NCI-H526 (cell line): ENCODE measurements around the gene PPP1R14C.
"Not testable (repeated sequence)": the region's sequence is repeated elsewhere in the genome, so short reads cannot be mapped to it uniquely, and the experiment has no call there.

Experiments
- DNase-seq, 2 experiments: peaks; one replicate each; lab custom pipeline; 2025; lab: John Stamatoyannopoulos, UW

PPP1R14C gene, protein sequence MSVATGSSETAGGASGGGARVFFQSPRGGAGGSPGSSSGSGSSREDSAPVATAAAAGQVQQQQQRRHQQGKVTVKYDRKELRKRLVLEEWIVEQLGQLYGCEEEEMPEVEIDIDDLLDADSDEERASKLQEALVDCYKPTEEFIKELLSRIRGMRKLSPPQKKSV

DNA sequence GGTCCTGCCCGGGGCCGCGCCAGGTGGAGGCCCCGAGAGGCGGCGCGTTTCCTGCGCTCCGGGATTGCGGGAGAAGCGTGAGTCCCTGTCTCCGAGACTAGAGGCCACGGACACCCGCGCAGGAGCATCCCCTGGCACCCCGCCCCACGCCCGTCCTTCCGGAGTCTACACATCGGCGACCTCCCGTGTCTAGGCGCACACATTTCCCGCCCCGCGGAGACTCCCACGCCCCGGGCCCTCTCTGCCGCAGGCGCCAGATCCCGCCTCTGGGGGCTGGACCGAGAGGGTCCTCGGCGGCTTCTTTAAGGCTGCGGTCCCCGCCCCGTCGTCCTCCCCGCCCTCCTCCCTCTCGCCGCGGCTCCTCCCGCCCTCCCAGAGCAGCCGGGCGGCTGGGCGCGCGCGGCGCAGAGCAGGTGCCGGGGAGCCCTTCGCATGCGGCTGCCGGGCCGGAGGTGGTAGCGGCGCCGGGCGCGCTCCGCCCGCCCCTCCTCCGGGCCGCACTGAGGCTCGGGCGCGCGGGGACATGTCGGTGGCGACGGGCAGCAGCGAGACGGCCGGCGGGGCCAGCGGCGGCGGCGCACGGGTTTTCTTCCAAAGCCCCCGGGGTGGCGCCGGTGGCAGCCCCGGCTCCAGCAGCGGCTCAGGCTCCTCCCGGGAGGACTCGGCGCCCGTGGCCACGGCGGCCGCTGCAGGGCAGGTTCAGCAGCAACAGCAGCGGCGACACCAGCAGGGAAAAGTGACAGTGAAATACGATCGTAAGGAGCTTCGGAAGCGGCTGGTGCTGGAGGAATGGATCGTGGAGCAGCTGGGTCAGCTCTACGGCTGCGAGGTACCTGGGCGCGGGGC is at the start of gene PPP1R14C:
PPP1R14C (plus strand) TSS at position 375 of the 846 bp plus-strand sequence; CDS start at position 524, 149 bp downstream.
- peak; percentile 59 to 83 for DNase-seq

DNA sequence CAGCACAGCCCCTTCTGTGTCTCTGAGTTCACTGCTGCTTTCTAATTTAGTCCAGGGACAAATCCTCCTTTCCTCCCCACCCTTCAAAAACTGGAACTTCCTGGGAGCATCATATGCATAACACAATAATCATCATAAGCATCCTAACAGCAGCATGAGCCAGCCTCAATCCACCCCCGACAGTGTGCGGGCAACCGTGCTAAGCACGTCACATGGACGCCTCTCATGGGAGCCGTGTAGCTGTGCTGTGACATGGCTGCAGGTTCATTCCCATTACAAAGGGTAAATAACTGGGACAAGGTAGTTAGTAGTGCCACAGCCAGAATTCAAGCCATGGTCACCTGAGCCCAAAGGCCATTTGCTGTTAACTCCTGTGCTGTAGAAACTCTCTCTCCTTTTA is 49.4 kb upstream of the PPP1R14C start:
- DNase-seq: peak in 1 of 2 experiments; percentile 13

DNA sequence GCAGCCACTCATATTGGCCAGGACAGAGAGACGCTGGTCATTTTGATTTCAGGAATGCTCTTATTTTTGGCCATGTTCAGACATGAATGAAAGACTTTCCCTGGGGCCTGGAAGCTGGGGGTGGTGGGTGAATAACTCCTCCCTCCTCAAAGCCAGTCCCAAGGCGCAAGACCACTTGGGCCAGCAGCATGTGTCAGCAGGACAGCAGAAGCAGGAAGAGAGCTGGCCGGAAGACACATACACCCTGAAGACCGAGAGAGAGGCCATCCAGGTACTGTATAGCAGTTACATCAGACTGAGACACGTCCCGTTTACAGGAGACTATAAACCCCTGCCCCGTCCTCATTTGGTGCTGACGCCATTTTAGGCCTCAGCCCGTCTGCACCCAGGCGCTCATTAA is 44.7 kb upstream of the PPP1R14C start:
- no peak for DNase-seq

DNA sequence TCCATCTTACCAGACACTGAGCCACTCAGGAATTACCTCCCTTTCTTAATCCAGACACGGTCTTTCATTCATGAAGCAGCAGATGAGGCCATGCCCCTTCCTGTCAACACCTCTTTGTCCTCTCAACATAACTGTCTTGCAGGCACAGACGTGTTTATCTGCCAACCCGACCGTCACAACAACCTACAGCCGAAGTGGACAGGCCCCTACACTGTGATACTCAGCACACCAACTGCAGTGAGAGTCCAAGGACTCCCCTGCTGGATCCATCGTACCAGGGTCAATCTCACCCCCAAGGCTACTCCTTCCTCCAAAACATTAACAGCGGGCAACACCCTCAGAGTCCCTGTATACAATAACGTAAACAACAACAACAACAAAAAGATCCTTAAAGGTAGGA is 43.3 kb upstream of the PPP1R14C start:
- no peak for DNase-seq

DNA sequence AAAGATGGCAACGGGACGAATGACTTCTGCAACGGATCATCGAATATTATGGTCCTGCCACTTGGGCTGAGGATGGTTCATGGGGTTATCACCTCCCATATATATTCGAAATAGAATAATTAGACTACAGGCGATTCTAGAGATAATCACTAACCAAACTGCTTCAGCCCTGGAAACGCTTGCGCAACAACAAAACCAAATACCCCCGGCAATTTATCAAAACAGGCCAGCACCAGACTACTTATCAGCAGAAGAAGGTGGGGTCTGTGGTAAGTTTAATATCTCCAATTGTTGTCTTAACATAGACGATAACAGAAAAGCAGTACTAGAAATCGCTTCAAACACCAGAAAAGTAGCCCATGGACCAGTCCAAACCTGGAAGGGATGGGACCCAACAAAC is 42.9 kb upstream of the PPP1R14C start:
- no peak for DNase-seq

DNA sequence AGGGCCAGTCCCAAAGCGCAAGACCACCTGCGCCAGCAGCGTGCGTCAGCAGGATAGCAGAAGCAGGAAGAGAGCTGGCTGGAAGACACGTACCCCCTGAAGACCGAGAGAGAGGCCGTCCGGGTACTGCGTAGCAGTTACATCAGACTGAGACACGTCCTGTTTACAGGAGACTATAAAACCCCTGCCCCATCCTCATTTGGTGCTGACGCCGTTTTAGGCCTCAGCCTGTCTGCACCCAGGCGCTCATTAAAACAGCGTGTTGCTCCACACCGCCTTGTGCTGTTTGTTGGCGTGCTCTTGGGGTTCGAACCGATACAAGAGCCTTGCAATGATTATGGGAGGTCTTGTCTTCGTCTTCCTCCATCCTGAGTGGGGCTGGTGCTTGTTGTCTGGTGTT is 42.1 kb upstream of the PPP1R14C start:
- DNase-seq: no peak

DNA sequence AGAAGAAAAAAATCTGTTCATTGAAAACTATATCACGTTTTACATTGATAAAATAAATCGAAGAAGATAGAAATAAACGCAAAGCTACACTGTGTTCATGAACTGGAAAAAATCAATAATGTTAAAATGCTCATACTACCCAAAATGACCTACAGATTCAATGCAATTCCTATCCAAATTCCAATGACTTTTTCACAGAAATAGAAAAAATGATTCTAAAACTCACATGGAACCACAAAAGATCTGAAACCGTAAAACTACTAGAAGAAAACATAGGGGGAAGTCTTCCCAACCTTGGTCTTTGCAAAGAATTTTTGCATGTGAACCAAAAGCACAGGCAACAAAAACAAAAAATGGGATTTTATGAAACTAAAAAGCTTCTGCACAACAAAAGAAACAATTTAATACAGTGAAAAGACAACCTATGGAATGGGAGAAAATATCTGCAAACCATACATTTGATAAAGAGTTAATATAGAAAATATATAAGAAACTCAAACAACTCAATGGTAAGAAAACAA is 40.0 kb upstream of the PPP1R14C start:
- DNase-seq: no peak

DNA sequence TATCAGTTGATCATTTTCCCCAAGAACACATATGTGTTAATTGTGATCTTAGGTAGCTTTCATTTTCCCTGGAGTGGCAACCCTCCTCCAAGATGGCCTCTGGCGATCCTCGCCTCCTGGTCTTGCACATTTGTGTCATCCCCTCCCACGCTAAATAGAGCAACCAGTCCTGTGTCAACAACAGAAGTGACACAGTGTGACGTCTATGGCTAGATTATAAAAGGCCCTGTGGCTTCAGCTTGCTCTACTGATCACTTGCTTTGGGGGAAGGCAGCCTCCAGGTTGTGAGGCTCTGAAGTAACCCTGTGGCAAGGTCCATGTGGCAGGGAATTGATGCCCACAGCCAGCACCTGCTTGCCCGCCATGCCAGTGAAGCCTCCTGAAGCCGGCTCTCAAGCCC is 30.6 kb upstream of the PPP1R14C start:
- no peak for DNase-seq

DNA sequence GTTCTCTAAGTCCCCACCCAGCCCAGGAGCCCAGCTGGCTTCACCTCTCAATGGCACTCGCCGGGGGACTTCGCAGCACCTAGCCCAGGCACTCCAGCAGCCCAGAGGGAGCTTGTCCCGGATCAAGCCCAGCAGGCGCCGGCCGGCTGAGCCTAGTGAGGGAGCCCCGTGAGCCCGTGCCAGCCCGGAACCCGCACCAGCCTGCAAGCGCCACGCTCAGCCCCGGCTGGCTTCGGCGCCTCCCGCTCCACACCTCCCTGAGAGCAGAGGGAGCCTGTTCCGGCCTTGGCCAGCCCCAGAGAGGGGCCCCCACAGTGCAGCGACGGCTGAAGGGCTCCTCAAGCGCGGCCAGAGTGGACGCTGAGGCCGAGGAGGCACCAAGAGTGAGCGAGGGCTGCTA is 27.1 kb upstream of the PPP1R14C start:
- DNase-seq: no peak

DNA sequence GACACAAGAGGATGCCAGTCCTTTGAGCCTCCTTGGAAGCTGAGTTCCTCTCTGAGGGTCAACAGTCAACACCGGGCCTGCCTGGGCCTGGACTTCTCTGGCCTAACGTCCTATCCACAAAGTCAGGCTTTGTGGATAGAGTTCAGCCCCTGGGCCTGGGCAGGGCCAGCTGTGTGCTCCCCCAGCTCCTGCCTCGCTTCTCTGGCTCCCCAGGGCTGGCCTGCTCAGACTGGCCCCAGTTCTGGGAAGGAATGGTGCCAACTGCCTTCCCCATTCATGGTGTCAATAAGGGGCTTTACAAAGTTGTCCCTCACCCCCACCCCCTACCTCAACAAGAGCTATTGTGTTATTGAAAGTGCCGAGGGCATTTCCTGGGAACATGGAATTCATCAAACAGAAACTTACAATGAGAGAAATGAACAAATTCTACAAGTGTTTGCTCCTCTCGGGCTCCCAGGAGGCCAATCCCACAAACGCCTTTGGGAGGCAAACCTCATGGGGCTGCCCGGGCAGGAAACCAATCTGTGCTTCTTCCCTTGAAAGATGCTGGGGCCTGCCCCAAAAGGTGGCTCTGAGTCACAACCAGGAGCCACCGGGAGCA is 26.5 kb upstream of the PPP1R14C start:
- no peak for DNase-seq

DNA sequence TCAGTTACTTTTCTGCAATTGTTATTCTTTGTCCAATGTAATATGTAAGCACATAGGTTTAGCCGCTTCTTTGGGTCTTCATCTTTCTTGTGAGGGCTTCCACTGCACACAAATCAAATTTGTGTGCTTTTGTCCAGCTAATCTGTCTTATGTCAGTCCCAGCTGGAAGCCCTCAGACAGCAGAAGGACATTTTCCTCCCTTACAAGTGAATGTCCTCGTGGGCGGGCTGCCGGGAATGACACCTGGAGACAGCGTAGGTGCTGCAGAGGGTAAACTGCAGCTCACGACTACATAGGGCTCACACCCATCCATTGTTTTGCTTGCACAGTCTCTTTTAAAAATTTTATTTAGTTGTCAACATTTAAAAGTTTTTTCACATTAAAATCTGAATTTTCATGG is 24.6 kb upstream of the PPP1R14C start:
- DNase-seq: no peak

DNA sequence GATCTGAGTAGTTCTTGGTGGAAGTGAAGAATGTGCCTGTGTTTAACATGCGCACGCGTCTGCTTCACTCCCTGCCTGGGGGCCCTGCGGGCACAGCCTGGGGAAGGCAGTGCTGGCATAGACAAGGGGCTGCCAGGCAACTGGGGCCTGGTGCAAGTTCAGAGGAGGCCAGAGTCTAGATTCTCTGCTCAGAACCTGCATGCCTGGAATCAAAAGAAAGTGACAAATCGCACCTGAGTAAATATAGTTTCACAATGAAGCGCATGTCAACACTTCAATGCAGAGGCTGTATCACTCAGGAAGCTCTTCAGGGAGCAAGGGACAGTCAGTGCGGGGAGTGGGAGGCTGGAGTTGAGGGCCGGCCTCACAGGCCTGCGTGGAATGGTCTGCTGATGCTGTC is 24.2 kb upstream of the PPP1R14C start:
- DNase-seq: no peak

DNA sequence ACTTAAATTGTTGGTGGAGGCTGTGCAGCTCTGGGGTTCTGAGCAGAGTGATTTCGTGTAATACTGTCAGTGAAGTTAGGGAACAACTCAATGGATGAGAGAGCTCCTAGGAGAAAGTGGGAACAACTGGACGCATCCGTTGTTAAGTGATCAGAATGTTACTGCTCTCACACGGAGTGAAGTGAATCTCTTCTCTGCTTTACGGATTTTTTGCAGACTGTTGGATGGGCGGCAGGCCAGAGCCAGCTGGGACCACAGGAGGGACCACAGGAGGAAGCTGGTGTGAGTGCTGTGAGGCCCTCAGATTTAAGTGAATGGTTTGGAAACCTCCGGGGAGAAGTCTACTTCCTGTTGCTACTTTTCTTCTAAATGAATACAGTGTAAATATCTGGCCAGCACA is 23.7 kb upstream of the PPP1R14C start:
- no peak for DNase-seq

DNA sequence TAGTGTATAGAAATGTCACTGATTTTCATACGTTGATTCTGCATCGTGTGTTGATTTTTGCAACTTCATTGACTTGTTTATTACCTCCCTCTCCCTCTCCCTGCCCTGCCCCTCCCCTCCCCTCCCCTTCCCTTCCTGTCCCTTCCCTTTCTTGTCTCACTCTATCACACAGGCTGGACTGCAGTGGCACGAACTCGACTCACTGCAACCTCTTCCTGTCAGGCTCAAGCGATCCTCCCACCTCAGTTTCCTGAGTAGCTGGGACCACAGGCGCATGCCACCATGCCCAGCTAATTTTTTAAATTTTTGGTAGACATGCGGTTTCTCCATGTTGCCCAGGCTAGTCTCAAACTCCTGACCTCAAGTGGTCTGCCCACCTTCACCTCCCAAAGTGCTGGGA is 19.2 kb upstream of the PPP1R14C start:
- DNase-seq: no peak

DNA sequence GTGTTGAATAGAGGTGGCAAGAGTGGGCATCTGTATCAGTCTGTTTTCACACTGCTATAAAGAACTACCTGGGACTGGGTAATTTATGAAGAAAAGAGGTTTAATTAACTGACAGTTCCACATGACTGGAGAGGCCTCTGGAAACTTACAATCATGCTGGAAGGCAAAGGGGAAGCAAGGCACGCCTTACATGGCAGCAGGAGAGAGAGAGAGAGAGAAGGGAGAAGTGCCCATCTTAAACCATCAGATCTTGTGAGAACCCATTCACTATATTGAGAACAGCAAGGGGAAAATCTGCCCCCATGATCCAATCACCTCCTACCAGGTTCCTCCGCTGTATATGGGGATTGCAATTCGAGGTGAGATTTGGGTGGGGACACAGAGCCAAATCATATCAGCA is 18.6 kb upstream of the PPP1R14C start:
- no peak for DNase-seq

DNA sequence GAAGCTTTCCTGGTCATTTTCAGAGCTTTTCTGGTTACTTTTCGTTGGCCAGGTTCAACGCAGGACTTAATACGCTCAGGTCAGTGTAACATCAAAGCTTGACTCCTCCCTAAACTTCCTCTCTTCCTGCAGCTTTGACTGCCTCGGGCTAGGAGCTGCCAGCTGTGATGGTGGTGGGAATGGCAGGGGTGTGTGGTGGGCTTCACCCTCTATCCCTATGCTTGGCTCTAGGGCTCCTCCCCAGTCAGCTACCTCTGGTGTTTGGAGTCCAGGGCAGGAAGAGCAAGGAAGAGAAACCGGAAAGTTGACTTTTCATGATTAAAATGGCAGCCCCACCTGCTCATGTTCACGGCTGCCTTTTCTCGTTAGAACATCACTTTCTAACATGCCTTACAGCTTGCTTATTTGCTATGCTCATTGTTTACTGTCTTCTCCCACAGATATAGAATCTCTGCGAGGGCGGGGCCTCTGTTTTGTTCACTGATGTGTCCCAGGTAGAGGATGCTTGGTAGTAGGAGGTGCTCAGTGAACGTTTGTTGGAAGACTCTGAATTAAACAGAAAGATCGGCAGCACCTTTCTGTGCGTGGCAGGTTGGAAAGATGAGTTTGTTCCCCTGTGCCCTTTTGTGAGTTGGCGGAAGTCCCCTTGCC is 16.1 kb upstream of the PPP1R14C start:
- DNase-seq: peak in 1 of 2 experiments; percentile 9

DNA sequence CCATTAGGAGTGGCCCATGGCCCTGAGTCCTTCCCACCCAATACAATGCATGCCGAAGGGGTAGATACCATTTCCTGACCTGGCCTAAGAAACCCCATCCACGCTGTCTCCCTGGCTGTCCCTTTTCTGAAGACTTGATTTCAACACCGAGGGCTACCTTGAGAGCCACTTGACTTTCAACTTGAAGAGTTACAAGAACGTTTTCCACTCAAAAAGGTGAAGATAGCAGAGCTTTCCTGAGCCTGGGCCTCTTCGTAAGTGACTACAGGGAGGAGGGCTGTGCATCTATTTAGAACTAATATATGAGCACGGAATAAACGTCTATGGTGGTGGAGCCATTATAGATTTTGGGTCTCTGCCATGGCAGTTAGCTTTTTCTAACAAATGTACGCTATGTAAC is 14.4 kb upstream of the PPP1R14C start:
- DNase-seq: no peak

DNA sequence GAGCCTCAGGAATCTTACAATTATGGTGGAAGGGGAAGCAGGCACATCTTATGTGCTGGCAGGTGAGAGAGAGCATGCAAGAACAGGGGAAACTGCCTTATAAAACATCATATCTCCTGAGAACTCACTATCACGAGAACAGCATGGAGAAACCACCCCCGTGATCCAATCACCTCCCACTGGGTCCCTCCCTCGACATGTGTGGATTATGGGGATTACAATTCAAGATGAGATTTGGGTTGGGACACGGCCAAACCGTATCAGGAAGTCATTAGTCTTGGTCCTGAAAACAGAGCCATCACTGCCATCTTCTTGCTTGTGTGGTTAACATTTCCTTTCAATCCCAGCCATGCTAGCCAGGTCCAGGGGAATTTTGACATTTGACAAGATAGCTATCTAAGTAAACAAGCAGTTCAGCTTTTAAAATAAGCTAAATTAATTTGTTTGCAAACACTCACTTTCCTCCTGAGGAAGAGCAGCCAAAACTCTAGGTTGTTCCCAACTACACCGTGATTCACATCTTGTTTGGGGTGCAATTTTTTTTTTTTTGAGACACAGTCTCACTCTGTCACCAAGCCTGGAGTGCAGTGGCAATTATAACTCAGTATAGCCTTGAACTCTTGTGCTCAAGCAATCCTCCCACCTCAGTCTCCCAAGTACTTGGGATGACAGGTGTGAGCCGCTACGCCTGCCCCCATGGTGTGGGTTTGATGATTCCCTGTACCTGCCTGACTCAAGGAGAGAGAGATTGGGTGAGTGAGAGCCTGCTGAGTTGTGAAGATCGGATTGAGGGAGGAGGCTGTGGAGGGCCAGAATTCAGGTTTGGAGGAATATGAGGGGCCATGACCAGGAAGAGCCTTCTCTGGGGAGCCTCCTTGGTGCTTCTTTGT is 13.0 kb upstream of the PPP1R14C start:
- no peak for DNase-seq

DNA sequence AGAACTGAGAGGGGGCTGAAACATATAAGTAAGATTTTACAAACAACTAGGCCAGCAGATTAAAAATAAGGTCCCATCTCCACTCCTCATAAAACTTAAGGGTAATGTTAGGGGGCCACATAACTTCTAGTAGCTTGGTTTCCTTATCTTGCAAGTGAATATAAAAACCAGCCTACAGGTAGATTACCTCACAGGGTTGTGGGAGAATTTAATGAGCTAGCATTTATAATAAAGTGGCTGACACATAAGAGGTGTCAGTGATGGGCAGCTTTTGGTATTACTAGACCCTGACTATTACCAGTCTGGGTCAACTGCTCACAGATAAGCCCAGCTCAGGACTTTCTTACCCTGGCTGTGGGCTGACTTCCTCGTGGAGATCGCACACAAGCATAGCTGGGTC is 9.2 kb upstream of the PPP1R14C start:
- DNase-seq: no peak

DNA sequence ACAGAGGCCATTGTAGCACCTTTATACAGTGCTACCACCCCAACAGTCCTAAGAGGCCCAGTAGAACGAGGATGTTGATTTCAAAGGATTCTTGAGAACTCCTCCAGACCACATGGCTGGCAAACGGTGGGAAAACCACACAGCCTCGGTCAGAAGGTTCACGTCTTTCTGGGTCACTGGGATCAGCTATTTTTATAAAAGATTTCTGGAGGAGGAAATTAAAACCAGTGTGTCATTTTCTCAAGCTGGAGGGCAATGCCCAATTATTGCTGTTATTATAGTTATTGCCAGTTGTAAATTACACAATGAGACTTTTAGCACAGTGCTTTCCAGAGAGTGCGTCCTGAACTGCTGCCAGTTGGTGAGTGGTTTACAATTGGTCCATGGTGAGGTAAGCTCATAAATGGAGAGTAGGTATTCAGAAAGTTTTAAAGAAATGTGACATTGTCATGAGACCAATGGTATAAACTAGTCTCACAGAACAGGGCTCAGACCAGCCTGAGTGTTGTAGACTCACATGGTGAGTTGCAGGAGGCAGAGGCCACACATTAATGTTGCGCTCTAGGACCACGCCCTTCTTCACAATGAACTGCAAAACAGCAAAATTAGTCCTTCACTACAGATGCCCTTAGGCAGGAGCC is 8.4 kb upstream of the PPP1R14C start:
- DNase-seq: no peak

DNA sequence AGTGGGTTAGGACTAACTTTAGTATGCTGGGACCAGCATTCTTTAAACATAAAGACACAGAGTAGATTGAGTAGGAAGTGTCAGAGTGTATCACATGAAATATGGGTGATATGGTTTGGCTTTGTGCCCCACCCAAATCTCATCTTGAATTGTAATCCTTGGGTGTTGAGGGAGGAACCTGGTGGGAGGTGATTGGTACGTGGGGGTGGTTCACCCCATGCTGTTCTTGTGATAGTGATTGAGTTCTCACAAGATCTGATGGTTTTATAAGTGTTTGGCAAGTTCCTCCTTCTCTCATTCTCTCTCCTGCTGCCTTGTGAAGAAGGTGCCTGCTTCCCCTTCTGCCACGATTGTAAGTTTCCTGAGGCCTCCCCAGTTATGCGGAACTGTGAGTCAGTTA is 5.1 kb upstream of the PPP1R14C start:
- DNase-seq: not testable (repeated sequence)
